ENCODE results near the gene CCDC73. TPM values are rescaled to one million over a fixed set of nuclear protein-coding genes. Genes with fewer than 3 reads are reported as not detected.

CCDC73 gene
- total RNA-seq, 1 experiment from 2014 or later = 0.04 TPM

GRCh38 chr11:32751381-32751780, 43.1 kb downstream of the CCDC73 start:
- Histone ChIP-seq H4K91ac (ENCODE audit: insufficient read length, low read depth, low read length) (no peak overlapping the region), H3K56ac (ENCODE audit: insufficient read length, low read depth, low read length) (no peak overlapping the region), H4K8ac (replicated peaks; ENCODE audit: insufficient read length, low read depth, low read length) (no peak overlapping the region), H3K27ac (ENCODE audit: insufficient read length, low read depth, low read length) (no peak overlapping the region), H3K4me2 (ENCODE audit: insufficient read depth, insufficient read length, low read length) (no peak overlapping the region), H3K79me1 (ENCODE audit: insufficient read depth, low read depth, low read length, poor library complexity, severe bottlenecking) (no peaks in the 10 kb centered on the region), H4K5ac (ENCODE audit: insufficient read length, low read depth, low read length) (no peak overlapping the region), H2AK5ac (ENCODE audit: insufficient read length, low read length) (no peak overlapping the region), H3K23ac (ENCODE audit: insufficient read length, low read depth, low read length) (no peak overlapping the region), H3K4ac (ENCODE audit: low read depth, low read length) (no peak overlapping the region), H2BK12ac (ENCODE audit: insufficient read length, low read depth, low read length) (no peak overlapping the region), H2BK15ac (ENCODE audit: low read depth, low read length) (no peak overlapping the region), H2BK120ac (ENCODE audit: low read depth, low read length, poor library complexity, severe bottlenecking) (no peak overlapping the region), H2AFZ (ENCODE audit: low read length) (no peak overlapping the region), H3K9ac (ENCODE audit: extremely low read depth, insufficient read length, low read length) (no peak overlapping the region), H3K4me1 (ENCODE audit: insufficient read depth, low read length) (no peaks in the 10 kb centered on the region), H3T11ph (ENCODE audit: low read length) (no peak overlapping the region), H3K79me2 (ENCODE audit: insufficient read depth, low read length) (no peaks in the 10 kb centered on the region), H3K27me3 (ENCODE audit: insufficient read depth, low read length) (no peaks in the 10 kb centered on the region), H2BK5ac (ENCODE audit: insufficient read length, low read length) (no peak overlapping the region), H2BK20ac (ENCODE audit: low read depth, low read length, poor library complexity, severe bottlenecking) (no peak overlapping the region), H3K18ac (ENCODE audit: insufficient read length, low read depth, low read length) (no peak overlapping the region), H4K20me1 (ENCODE audit: control insufficient read depth, insufficient read depth, insufficient read length) (no peaks in the 10 kb centered on the region), H3K14ac (ENCODE audit: insufficient read depth, low read length) (no peak overlapping the region), H3K23me2 (ENCODE audit: insufficient read length, low read depth, low read length, poor library complexity, severe bottlenecking) (no peaks in the 10 kb centered on the region), H3K9me3 (ENCODE audit: control insufficient read depth, low read depth, low read length) (no peaks in the 10 kb centered on the region)
- Mint-ChIP-seq H3K4me1 (no peaks in the 10 kb centered on the region), H3K36me3 (ENCODE audit: insufficient read depth in 1 of 3, low read depth in 3 of 3) (peaks cover 0 to 12% (median 0%) of the 10 kb centered on the region in 3 experiments; a peak in 3 of 7 replicates), H3K4me3 (no peak overlapping the region), H3K9me3 (peaks cover 10 to 18% of the 10 kb centered on the region in 2 experiments), H3K27me3 (ENCODE audit: low read depth) (peaks cover 4% of the 10 kb centered on the region), H3K27ac (no peak overlapping the region)
- DNase-seq = peak; percentile 45
- WGBS (ENCODE audit: extremely low coverage, insufficient read length, low lambda C conversion rate) = no CpG with 5 or more reads among the region's 6 CpGs
- TF ChIP-seq CTCF (conservative IDR thresholded peaks at IDR 0.05) = peak; percentile 43
